Right lobe of liver (tissue), 4 donors: ENCODE results near the gene MACROD2.

ENCODE experiments used
- CTCF ChIP-seq, 4 donors: fragments of 200-600 bp in 3 of 4; fragments of 450-650 bp in 1 of 4; IDR thresholded peaks; one replicate each; pipeline versions ENCODE4 v1.5.1 to v1.8.0; 2016 to 2022; ENCODE audit warnings: antibody characterized with exemption in 4 of 4, mild to moderate bottlenecking in 2 of 4
- POLR2A ChIP-seq: fragments of 450-650 bp; IDR thresholded peaks from one replicate; pipeline ENCODE4 v1.6.1; 2017; ENCODE audit warnings: antibody characterized with exemption, mild to moderate bottlenecking
- donor health status: DM: no; HTN: no; CAD: no.
- donor health status: DM: no; HTN: no; CAD: no.
- donor health status: DM: no; HTN: yes; CAD: no.

DNA sequence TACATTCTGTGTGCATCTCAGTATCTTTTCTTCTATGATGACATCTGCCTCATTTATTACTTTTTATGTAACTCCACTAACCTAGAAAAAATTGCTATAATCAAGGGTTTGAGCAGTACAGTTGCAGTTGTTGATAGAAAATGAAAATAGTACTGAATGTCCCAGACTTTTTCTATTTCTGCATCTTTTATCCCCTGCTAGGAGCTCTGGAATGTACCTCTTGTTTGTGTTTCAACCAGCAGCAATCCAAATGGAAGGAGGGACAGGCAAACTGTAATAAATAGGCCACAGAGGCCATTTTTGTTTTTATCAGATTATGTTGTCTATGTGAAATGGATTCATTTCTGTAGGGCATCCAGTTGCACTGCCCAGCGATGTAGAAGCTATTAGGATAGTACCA is 2041.0 kb downstream of the MACROD2 start:
- TF ChIP-seq CTCF (IDR thresholded peaks at IDR 0.05) (no peak), POLR2A (no peak)
